Left kidney (tissue), 2 donors: ENCODE results near the gene SNAP29. TPM values are rescaled to one million over a fixed set of nuclear protein-coding genes. Genes with fewer than 3 reads are reported as not detected.
"Not testable (repeated sequence)": the region's sequence is repeated elsewhere in the genome, so short reads cannot be mapped to it uniquely, and the experiment has no call there.

Experiments
- DNase-seq: peaks from one replicate; pipeline ENCODE4 v3.0.0-alpha.2; 2013
- polyA plus RNA-seq: library from polyadenylated mRNA; unstranded; fragments of 120-200 nt; gene quantifications from one replicate; pipeline ENCODE4 v1.2.1, GENCODE V29; 2013; ENCODE audit not compliant: insufficient read length

The SNAP29 gene
- polyA plus RNA-seq, 1 donor = 30.7 TPM

- no peak for DNase-seq
Observed at GRCh38 chr22:20833225-20833665, 25.6 kb upstream of the SNAP29 start.

- no peak for DNase-seq
Observed at GRCh38 chr22:20834206-20834605, 24.6 kb upstream of the SNAP29 start.

DNA sequence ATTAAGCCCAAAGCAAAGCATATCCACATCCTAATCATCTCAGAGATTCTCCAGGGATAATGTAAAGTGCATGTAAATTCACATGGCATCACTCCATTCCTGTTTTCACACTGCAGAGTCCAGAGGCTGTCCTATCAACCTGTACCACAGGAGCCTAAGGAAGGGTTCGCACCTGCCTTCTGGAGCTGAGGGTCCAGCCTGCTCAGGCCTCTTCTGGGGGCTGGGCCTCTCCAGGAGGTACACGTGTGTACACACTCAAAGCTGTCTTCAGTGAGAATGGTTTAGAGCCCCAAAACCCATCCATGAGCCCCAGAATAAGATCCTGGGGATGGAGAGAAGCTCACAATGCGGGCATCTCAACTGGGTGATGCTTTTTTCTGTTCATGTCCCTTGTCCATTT is 24.1 kb upstream of the SNAP29 start:
- DNase-seq = no peak

GRCh38 chr22:20836987-20837823 is 21.6 kb upstream of the SNAP29 start:
- DNase-seq = no peak

DNA sequence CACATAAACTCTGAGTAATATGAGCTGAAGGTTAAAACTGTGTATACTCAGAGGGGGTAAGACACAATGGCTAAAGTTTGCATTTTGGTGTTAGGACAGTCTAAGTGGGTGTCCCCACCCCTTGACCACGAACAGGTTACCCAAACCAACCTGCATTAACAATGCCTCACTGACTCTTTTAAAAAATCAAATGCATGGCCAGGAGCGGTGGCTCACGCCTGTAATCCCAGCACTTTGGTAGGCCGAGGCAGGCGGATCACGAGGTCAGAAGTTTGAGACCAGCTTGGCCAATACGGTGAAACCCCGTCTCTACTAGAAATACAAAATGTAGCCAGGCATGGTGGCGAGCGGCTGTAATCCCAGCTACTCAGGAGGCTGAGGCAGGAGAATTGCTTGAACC is 19.5 kb upstream of the SNAP29 start:
- DNase-seq = not testable (repeated sequence)

- no peak for DNase-seq
Observed at GRCh38 chr22:20839837-20840645, 18.8 kb upstream of the SNAP29 start.

DNA sequence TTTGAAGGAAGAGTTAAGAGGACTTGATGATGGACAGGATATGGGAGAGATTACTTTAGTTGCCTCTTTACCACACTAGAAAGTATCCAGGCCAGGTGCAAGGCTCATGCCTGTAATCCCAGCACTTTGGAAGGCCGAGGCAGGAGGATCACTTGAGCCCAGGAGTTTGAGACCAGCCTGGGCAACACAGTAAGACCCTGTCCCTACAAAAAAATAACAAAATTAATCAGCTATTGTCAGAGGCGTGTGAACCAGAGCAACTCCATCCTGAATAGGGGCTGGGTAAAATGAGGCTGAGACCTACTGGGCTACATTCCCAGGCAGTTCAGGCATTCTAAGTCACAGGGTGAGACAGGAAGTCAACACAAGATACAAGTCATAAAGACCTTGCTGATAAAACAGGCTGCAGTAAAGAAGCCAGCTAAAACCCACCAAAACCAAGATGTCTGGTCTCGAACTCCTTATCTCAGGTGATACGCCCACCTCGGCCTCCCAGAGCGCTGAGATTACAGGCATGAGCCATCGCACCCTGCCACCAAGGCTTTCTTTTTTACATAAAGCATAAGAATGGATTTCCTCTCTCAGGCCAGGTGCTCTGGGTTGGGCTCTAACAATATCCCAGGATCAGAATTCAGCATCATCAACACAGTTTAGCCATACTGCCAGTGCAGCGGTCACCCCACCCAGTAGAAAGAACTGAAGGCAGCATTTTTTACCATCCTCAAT is 18.0 kb upstream of the SNAP29 start:
- no peak for DNase-seq

DNA sequence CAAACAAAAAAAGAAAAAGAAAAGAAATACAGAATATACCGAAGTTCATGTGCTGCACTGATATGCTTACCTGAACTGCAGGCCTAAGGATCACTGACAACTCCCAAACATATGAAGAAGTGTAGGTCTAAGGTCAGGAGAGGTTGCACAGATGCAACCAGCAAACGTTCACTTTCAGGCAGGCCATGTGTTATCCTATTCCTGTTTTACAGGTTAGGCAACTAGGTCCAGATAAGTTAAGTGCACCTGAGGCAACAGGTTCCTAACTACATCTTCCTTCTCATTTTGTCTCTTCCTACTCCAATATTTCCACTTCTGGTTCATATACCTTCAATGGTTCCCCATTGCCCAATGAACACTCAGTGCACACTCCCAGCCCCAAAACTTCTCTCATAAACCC is 15.3 kb upstream of the SNAP29 start:
- no peak for DNase-seq

DNA sequence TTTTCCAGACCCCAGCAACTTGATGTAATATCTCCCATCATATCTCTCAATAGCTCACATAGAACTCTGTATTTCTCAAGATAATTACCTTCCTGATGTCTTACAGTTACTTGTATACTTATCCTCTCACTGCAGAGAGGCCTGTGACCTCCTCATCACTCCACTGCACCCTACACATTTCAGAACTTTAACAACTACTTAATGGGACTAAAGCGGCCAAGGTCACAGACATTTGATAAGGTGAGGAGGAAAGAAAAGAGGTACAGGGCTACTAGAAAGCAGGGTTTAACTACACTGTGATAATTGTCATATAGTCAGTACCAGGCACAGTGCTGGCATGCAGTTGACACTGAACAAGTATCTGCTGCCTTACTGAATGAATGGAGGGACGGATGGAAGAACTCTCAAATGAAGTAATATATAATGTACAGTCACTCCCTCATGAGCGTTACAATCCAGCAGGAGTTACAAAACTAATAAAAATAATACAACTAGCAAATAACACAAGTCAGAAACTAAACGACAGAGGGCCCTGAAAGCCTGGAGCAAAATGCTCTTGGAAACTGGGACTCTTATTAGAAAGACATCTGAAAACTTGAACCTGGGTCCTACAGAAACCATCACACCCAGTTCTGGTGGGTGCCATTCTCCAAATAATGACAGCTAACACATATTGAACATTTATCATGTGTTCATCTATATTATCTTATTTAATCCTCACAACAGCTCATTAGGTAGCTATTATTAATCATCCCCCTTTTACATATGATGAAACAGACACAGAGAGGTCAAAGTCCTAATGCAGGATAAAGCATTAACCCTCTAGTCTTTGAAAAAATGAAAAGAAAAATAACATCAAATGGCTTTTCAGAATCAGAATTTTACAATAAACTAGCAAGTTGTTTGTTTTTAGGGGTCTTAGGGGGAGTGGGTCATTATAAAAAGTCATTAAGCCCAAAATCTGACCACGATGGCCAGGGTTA is 14.5 kb upstream of the SNAP29 start:
- DNase-seq = no peak

DNA sequence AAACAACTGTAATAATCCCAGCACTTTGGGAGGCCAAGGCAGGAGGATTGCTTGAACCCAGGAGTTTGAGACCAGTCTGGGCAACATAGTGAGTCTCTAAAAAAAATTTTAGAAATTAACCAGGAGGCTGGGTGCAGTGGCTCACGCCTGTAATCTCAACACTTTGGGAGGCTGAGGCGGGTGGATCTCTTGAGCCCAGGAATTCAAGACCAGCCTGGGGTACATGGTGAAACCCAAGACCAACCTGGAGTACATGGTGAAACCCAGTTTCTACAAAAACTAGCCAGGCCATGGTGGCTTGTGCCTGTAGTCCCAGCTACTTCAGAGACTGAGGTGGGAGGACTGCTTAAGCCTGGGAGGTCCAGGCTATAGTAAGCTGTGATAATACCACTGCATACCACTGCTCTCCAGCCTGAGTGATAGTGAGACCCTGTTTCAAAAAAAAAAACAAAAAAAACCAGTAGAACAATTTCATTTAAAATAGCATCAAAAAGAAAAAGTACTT is 11.4 kb upstream of the SNAP29 start:
- no peak for DNase-seq

GRCh38 chr22:20852076-20852475 is 6.7 kb upstream of the SNAP29 start:
- no peak for DNase-seq

- no peak for DNase-seq
Observed at GRCh38 chr22:20852503-20852902, 6.3 kb upstream of the SNAP29 start.

- no peak for DNase-seq
Observed at GRCh38 chr22:20853236-20853660, 5.6 kb upstream of the SNAP29 start.

DNA sequence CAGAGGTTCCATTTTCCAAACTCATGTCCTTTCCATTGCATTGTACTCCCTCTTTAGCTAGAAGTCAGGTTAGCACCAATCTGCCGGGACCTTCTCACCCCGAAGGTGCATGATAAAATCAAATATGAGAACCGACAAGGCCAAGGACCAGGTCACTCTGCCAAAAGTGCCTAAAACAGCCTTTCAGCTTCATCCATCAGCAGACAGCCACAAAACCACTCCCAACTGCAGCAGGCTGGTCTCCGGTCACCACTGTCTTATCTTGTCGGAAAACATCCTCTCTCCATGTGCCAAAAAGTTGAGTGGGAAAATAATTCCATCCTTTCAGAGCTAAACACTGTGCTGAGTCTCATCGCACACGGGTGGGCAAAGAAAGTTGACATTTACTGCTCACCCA is 1.6 kb upstream of the SNAP29 start:
- no peak for DNase-seq

GRCh38 chr22:20857838-20858614 is 781 bp upstream of the SNAP29 start:
- DNase-seq = peak; percentile 84

GRCh38 chr22:20859615-20860014 is 808 bp downstream of the SNAP29 start:
- no peak for DNase-seq

GRCh38 chr22:20862540-20862939 is 3.7 kb downstream of the SNAP29 start:
- DNase-seq = no peak

DNA sequence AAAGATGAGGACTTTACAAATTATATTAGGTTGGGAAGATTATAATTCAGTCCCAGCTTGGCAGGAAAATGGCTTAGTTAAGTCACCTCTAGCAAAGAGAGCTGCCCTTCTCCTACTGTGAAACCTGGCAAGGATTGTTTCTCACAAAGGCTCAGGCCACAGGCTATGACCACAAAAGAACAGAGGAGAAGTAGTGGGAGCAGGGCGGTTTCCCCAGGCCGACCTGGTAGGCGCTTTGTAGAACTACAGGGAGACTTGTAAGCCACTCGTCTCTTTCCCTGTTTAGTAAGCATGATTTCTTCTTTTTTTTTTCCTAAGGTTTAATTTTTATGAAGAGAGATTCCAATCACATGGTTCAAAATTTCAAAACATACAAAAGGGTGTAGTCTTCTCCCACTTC is 4.6 kb downstream of the SNAP29 start:
- DNase-seq = no peak

DNA sequence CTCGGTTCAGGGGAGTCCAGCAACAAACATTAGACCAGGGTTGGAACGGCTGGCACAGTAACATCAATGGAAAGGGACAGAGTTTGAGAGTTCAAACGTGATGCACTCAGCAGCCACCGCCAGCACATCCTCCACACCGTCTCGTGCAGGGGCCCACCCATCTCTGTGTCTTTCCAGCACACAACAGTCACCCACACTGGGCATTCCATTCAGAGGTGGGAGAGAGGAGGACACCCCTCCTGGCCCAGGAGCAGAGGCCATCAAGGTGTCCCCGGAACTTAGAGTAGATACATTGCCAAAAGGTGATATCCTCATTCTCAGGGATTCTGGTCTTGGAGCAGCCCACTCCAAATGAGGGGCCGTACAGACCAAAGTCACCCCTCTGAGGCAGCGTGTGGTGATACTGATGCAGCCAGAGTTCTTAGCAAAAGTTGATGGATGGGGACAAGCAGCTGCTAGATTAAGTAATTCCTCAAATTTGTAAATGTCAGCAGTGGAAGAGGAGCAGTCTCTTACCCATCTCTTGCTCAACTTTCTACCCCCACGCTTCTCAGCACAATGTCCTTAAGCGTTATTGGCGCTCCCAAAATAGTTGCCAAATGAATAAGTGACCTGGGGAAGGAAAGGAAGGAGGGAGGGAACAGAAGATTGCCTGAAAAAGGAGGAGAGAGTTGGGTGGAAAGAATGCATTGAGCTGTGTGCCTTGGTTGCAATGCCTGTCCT is 5.5 kb downstream of the SNAP29 start:
- DNase-seq = no peak

DNA sequence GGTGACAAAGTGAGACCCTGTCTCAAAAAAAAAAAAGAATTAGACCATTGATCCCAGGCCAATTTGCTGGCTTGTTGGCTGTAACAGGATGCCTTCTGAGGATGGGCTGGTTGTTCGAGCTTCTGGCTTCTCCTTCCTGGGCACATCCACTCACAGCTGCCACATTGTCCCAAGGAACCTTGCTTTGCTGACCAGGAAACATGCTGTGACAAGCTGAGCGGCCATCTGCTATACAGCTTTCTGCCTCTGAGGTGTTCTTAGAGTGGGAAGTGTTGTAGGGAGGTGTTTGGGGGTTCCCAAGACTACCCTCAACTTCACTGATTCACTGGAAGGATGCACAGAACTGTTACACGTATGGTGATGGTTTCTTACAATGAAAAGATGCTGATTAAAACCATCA is 6.5 kb downstream of the SNAP29 start:
- DNase-seq = no peak
